ENCODE measurements around the gene PRKN. TPM values are rescaled to one million over a fixed set of nuclear protein-coding genes. Genes with fewer than 3 reads are reported as not detected.

Gene PRKN
- total RNA-seq, 2 donors from 2014 or later, result 10.7 to 21.2 TPM

DNA sequence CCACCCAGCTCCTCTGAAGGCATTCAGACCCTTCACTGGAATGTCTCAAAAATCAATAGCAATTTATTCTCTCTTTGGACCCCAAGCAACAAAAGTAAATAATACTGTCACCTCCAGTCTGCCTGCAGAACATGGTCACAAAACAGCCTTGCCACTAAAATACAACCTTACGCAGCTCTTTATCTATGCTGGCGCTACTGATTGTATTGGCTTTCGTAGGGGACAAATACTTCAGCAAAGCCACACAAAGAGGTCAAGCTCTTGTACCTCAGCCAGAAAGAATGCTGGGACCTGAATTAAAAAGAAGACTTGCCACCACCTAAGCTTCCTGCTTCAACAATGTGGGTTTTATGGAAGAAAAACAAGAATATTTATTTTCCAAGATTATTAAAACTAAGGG, 57.2 kb downstream of the PRKN start:
- Histone ChIP-seq H3K27me3 (replicated peaks; ENCODE audit: insufficient read depth) (no peaks in the 10 kb centered on the region), H3K4me1 (replicated peaks) (no peaks in the 10 kb centered on the region), H3K4me3 (no peak overlapping the region), H3K36me3 (no peaks in the 10 kb centered on the region), H3K27ac (no peak overlapping the region), H3K9me3 (no peaks in the 10 kb centered on the region)
- TF ChIP-seq, protein P1, sequence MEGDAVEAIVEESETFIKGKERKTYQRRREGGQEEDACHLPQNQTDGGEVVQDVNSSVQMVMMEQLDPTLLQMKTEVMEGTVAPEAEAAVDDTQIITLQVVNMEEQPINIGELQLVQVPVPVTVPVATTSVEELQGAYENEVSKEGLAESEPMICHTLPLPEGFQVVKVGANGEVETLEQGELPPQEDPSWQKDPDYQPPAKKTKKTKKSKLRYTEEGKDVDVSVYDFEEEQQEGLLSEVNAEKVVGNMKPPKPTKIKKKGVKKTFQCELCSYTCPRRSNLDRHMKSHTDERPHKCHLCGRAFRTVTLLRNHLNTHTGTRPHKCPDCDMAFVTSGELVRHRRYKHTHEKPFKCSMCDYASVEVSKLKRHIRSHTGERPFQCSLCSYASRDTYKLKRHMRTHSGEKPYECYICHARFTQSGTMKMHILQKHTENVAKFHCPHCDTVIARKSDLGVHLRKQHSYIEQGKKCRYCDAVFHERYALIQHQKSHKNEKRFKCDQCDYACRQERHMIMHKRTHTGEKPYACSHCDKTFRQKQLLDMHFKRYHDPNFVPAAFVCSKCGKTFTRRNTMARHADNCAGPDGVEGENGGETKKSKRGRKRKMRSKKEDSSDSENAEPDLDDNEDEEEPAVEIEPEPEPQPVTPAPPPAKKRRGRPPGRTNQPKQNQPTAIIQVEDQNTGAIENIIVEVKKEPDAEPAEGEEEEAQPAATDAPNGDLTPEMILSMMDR (IDR thresholded peaks at IDR 0.05), result no peak
- TF ChIP-seq POLR2AphosphoS5 (IDR thresholded peaks at IDR 0.05), result no peak
- TF ChIP-seq POLR2A (IDR thresholded peaks at IDR 0.05), result no peak
- DNase-seq (ENCODE audit: low spot score), result no peak
- 98% methylated on average over 3 of the region's 3 CpGs for WGBS
- intact Hi-C loops (cut with DNase I), result no loop called here

DNA sequence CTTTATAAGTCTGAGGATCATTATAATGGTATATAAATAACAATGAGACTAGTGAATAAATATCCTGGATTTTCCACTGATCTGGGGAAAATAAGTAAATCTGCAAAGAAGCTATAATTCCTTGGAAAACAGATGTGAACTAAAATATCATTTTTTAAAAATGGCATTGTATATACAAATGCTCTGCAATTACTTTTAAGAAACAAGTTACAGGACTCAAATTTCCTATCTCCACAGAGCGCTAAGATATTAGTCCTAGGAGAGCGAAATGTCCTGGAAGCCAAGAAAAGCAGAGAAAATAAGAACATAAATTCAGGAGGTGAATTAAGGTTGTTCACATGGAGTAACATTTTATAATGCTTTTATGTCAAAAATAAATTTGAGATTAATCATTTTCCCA, 61.3 kb downstream of the PRKN start:
- Histone ChIP-seq H3K36me3 (no peaks in the 10 kb centered on the region), H3K9me3 (no peaks in the 10 kb centered on the region), H3K4me1 (replicated peaks) (no peaks in the 10 kb centered on the region), H3K27ac (no peak overlapping the region), H3K4me3 (no peak overlapping the region), H3K27me3 (replicated peaks; ENCODE audit: insufficient read depth) (no peaks in the 10 kb centered on the region)
- TF ChIP-seq, protein P1 (IDR thresholded peaks at IDR 0.05), result no peak
- no peak for TF ChIP-seq POLR2A (IDR thresholded peaks at IDR 0.05)
- no peak for TF ChIP-seq POLR2AphosphoS5 (IDR thresholded peaks at IDR 0.05)
- no peak for DNase-seq (ENCODE audit: low spot score)
- intact Hi-C loops (cut with DNase I), result no loop called here
- 93% methylated on average over 2 of the region's 2 CpGs for WGBS

DNA sequence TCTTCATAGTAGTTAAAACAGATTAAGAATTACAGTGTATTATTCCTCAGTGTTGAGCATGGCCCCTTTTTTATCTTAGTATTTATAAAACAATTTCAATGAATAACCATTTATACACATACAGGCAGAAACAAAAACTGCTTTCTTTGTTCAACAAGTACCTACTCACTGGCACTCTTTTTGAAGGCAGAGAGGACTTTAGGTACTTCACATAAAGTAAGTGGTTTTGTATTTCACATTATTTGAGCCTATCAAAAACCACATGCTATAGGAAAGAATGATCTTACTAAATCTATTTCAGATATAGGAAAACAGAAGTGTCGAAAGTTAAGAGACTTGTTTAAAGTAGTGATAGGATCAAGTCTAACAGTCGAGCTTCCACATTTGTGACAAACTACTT, 73.8 kb downstream of the PRKN start:
- TF ChIP-seq, protein P1 (IDR thresholded peaks at IDR 0.05), result no peak
- TF ChIP-seq POLR2AphosphoS5 (IDR thresholded peaks at IDR 0.05) (no peak), POLR2A (IDR thresholded peaks at IDR 0.05) (no peak)
- no peaks in the 10 kb centered on the region for H3K27me3 ChIP-seq (replicated peaks; ENCODE audit: insufficient read depth)
- 72% methylated on average over 2 of the region's 2 CpGs for WGBS
- H3K9me3 ChIP-seq, result no peaks in the 10 kb centered on the region
- H3K27ac ChIP-seq, result no peak overlapping the region
- no peak for DNase-seq (ENCODE audit: low spot score)
- intact Hi-C loops (cut with DNase I), result no loop called here
- H3K4me3 ChIP-seq, result no peak overlapping the region
- H3K4me1 ChIP-seq (replicated peaks), result no peaks in the 10 kb centered on the region
- H3K36me3 ChIP-seq, result no peaks in the 10 kb centered on the region

DNA sequence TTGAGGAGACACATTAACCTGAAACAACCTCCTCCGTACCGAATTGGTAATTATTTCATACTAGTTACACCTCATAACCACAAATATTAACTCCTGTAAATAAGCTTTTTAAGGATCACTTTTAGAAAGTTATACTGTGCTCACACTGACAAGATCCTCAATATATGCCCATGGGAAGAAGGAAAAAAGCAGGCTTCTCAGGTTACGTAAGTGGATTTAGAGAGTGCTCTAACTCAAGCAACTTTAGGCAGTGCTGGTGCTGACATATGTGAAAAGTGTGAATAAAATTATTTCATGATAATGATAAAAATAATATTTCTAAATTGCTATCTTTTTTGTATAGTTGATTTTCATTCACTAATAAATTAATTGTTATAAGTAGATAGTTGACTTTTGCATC, 76.1 kb downstream of the PRKN start:
- Histone ChIP-seq H3K27me3 (replicated peaks; ENCODE audit: insufficient read depth) (no peaks in the 10 kb centered on the region), H3K4me1 (replicated peaks) (no peaks in the 10 kb centered on the region), H3K4me3 (no peak overlapping the region), H3K9me3 (no peaks in the 10 kb centered on the region), H3K27ac (no peak overlapping the region), H3K36me3 (no peaks in the 10 kb centered on the region)
- 73% methylated on average over 3 of the region's 3 CpGs for WGBS
- TF ChIP-seq POLR2A (IDR thresholded peaks at IDR 0.05), result no peak
- TF ChIP-seq POLR2AphosphoS5 (IDR thresholded peaks at IDR 0.05), result no peak
- TF ChIP-seq, protein P1 (IDR thresholded peaks at IDR 0.05), result no peak
- intact Hi-C loops (cut with DNase I), result no loop called here
- no peak for DNase-seq (ENCODE audit: low spot score)

DNA sequence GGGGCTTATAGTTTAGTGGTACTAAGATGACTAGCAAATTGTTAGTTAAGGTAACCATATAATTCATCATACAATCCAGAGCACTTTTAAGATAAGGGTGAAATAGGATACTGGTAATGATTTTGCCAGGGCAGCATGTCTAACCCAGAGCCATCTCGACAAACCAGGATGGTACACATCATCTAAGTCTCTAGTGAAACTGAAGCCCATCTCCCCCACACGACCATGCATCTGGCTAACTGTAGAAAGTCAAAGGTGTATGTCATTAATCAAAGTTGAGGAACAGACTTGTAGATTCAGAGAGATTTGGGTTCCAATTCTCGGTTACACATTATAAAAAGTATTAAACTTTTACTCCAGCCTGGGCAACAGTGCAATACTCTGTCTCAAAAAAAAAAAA, 78.3 kb downstream of the PRKN start:
- Histone ChIP-seq H3K27me3 (replicated peaks; ENCODE audit: insufficient read depth) (no peaks in the 10 kb centered on the region), H3K4me3 (no peak overlapping the region), H3K4me1 (replicated peaks) (no peaks in the 10 kb centered on the region), H3K36me3 (no peaks in the 10 kb centered on the region), H3K9me3 (no peaks in the 10 kb centered on the region), H3K27ac (no peak overlapping the region)
- TF ChIP-seq POLR2AphosphoS5 (IDR thresholded peaks at IDR 0.05), result no peak
- TF ChIP-seq POLR2A (IDR thresholded peaks at IDR 0.05), result no peak
- TF ChIP-seq, protein P1 (IDR thresholded peaks at IDR 0.05), result no peak
- no peak for DNase-seq (ENCODE audit: low spot score)
- intact Hi-C loops (cut with DNase I), result no loop called here
- WGBS, result 74% methylated on average over 3 of the region's 3 CpGs
